AG09309 (cell line): ENCODE measurements around the gene ZNF670.

ENCODE experiments used
- DNase-seq: peaks from one replicate; pipeline ENCODE4 v3.0.0-alpha.2; 2010; ENCODE audit warnings: low read depth
- H3K4me3 ChIP-seq: 2 replicates; pipeline ENCODE4 v1.5.1; 2011; ENCODE audit warnings: mild to moderate bottlenecking, low read depth, low read length, moderate library complexity; ENCODE audit not compliant: control insufficient read depth
- CTCF ChIP-seq: IDR thresholded peaks from 2 replicates; pipeline ENCODE4 v1.5.1; 2011; ENCODE audit warnings: mild to moderate bottlenecking, low read depth, low read length, inconsistent platforms; ENCODE audit not compliant: insufficient read depth, control insufficient read depth; ENCODE audit errors: missing control alignments

The ZNF670 gene

GRCh38 chr1:247079141-247079874, 697 bp upstream of the ZNF670 start:
- TF ChIP-seq CTCF: no peak
- DNase-seq: no peak
- no peak overlapping the region for H3K4me3 ChIP-seq

GRCh38 chr1:247077876-247078257, 744 bp downstream of the ZNF670 start:
- H3K4me3 ChIP-seq: peak overlapping the region; percentile 67
- no peak for DNase-seq
- no peak for TF ChIP-seq CTCF

- DNase-seq: no peak
- H3K4me3 ChIP-seq: no peak overlapping the region
- no peak for TF ChIP-seq CTCF
Measured at GRCh38 chr1:247077213-247077612, 1.4 kb downstream of the ZNF670 start.

GRCh38 chr1:247070645-247071044, 8.0 kb downstream of the ZNF670 start:
- no peak for TF ChIP-seq CTCF
- no peak for DNase-seq
- no peak overlapping the region for H3K4me3 ChIP-seq

GRCh38 chr1:247064304-247064703, 14.3 kb downstream of the ZNF670 start:
- DNase-seq: no peak
- no peak for TF ChIP-seq CTCF
- H3K4me3 ChIP-seq: no peak overlapping the region

- DNase-seq: no peak
- TF ChIP-seq CTCF: no peak
- no peak overlapping the region for H3K4me3 ChIP-seq
Measured at GRCh38 chr1:247060771-247061170, 17.8 kb downstream of the ZNF670 start.
